Gastroesophageal sphincter (tissue), 3 donors: Measurements from ENCODE around the gene RPP30.
"Not testable (repeated sequence)": the region's sequence is repeated elsewhere in the genome, so short reads cannot be mapped to it uniquely, and the experiment has no call there.

Experiments
- CTCF ChIP-seq, 4 experiments: fragments of 200-600 bp in 2 of 4; fragments of 450-650 bp in 2 of 4; sonication (generic) in 1 of 4; IDR thresholded peaks; one replicate each; pipeline ENCODE4 v1.5.1; 2017 to 2019; ENCODE audit warnings: antibody characterized with exemption in 4 of 4, mild to moderate bottlenecking in 2 of 4, moderate library complexity in 2 of 4
- POLR2A ChIP-seq, 2 donors: fragments of 450-650 bp; IDR thresholded peaks; one replicate each; pipeline ENCODE4 v1.6.1; 2017; ENCODE audit warnings: antibody characterized with exemption in 2 of 2, mild to moderate bottlenecking in 2 of 2, moderate library complexity in 1 of 2
- POLR2AphosphoS5 ChIP-seq: sonication (generic); formaldehyde crosslinking; IDR thresholded peaks from one replicate; pipeline ENCODE4 v1.6.1; 2017; ENCODE audit warnings: antibody characterized with exemption

DNA sequence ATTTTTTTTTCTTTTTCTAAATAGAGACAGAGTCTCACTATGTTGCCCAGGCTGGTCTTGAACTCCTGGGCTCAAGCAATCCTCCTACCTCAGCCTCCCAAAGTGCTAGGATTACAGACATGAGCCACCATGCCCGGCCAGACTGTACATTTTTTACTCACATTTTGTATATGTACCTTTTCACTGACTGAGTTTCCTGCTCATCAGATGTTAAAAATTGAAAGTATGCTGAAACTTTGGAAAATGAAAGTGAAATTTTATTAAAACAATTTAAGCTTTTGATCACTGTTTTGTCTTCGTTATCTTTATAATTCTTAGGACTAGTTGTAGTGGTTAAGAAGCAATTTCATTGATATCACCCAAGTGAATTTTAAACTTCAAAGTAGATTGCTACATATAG lies 25.1 kb downstream of the RPP30 start:
- not testable (repeated sequence) for TF ChIP-seq POLR2AphosphoS5; CTCF (IDR thresholded peaks at IDR 0.05); POLR2A (IDR thresholded peaks at IDR 0.05)
